ENCODE data around the gene ERC1.
A peak's percentile ranks its signal among the peaks of the same experiment; 100 is the strongest.
"Not testable (repeated sequence)": the region's sequence is repeated elsewhere in the genome, so short reads cannot be mapped to it uniquely, and the experiment has no call there.

The ERC1 gene

GRCh38 chr12:1091350-1091749 lies 100.3 kb downstream of the ERC1 start:
- Mint-ChIP-seq H3K9me3 (no peaks in the 10 kb centered on the region), H3K27me3 (ENCODE audit: low read depth) (no peaks in the 10 kb centered on the region), H3K4me3 (no peak overlapping the region), H3K4me1 (ENCODE audit: low read depth) (no peaks in the 10 kb centered on the region), H3K36me3 (ENCODE audit: low read depth) (no peaks in the 10 kb centered on the region), H3K27ac (no peak overlapping the region)
- DNase-seq (ENCODE audit: low spot score) = no peak

GRCh38 chr12:1093166-1093751 lies 102.2 kb downstream of the ERC1 start:
- Mint-ChIP-seq H3K27me3 (ENCODE audit: low read depth) (no peaks in the 10 kb centered on the region), H3K4me3 (no peak overlapping the region)

GRCh38 chr12:1094714-1095113 lies 103.7 kb downstream of the ERC1 start:
- Mint-ChIP-seq H3K9me3 (no peaks in the 10 kb centered on the region), H3K4me3 (no peak overlapping the region), H3K4me1 (ENCODE audit: low read depth) (peaks cover 9% of the 10 kb centered on the region), H3K27me3 (ENCODE audit: low read depth) (no peaks in the 10 kb centered on the region), H3K27ac (no peak overlapping the region), H3K36me3 (ENCODE audit: low read depth) (no peaks in the 10 kb centered on the region)
- no peak for DNase-seq (ENCODE audit: low spot score)

More at GRCh38 chr12:1093166-1093751, 102.2 kb downstream of the ERC1 start:
- H3K9me3 Mint-ChIP-seq = no peaks in the 10 kb centered on the region
- H3K27ac Mint-ChIP-seq = no peak overlapping the region
- H3K36me3 Mint-ChIP-seq (ENCODE audit: low read depth) = no peaks in the 10 kb centered on the region
- H3K4me1 Mint-ChIP-seq (ENCODE audit: low read depth) = peaks cover 1% of the 10 kb centered on the region
- DNase-seq (ENCODE audit: low spot score) = no peak

- no peak overlapping the region for H3K27ac Mint-ChIP-seq
Observed at GRCh38 chr12:1099158-1099557, 108.1 kb downstream of the ERC1 start.

GRCh38 chr12:1099618-1100017 lies 108.6 kb downstream of the ERC1 start:
- peaks cover 18% of the 10 kb centered on the region for H3K4me1 Mint-ChIP-seq (ENCODE audit: low read depth)
- H3K27me3 Mint-ChIP-seq (ENCODE audit: low read depth); H3K9me3 Mint-ChIP-seq; H3K4me3 Mint-ChIP-seq; DNase-seq (ENCODE audit: low spot score); H3K36me3 Mint-ChIP-seq (ENCODE audit: low read depth); H3K27ac Mint-ChIP-seq: not testable (repeated sequence)

More at GRCh38 chr12:1099158-1099557, 108.1 kb downstream of the ERC1 start:
- Mint-ChIP-seq H3K27me3 (ENCODE audit: low read depth) (no peaks in the 10 kb centered on the region), H3K4me1 (ENCODE audit: low read depth) (peaks cover 18% of the 10 kb centered on the region), H3K4me3 (no peak overlapping the region), H3K9me3 (no peaks in the 10 kb centered on the region), H3K36me3 (ENCODE audit: low read depth) (no peaks in the 10 kb centered on the region)
- DNase-seq (ENCODE audit: low spot score) = peak; percentile 29

- H3K27me3 Mint-ChIP-seq (ENCODE audit: low read depth) = no peaks in the 10 kb centered on the region
- H3K4me3 Mint-ChIP-seq = no peak overlapping the region
- peaks cover 18% of the 10 kb centered on the region for H3K4me1 Mint-ChIP-seq (ENCODE audit: low read depth)
- no peak overlapping the region for H3K27ac Mint-ChIP-seq
- peaks cover 4% of the 10 kb centered on the region for H3K36me3 Mint-ChIP-seq (ENCODE audit: low read depth)
- H3K9me3 Mint-ChIP-seq = no peaks in the 10 kb centered on the region
- no peak for DNase-seq (ENCODE audit: low spot score)
Observed at GRCh38 chr12:1102115-1102514, 111.1 kb downstream of the ERC1 start.

- Mint-ChIP-seq H3K27me3 (ENCODE audit: low read depth) (no peaks in the 10 kb centered on the region), H3K4me3 (no peak overlapping the region), H3K4me1 (ENCODE audit: low read depth) (peaks cover 18% of the 10 kb centered on the region), H3K9me3 (no peaks in the 10 kb centered on the region), H3K36me3 (ENCODE audit: low read depth) (peaks cover 4% of the 10 kb centered on the region), H3K27ac (no peak overlapping the region)
- no peak for DNase-seq (ENCODE audit: low spot score)
Observed at GRCh38 chr12:1102791-1103450, 111.9 kb downstream of the ERC1 start.

- Mint-ChIP-seq H3K4me3 (no peak overlapping the region), H3K36me3 (ENCODE audit: low read depth) (peaks cover 4% of the 10 kb centered on the region), H3K9me3 (no peaks in the 10 kb centered on the region), H3K27me3 (ENCODE audit: low read depth) (no peaks in the 10 kb centered on the region), H3K27ac (no peak overlapping the region), H3K4me1 (ENCODE audit: low read depth) (peaks cover 17% of the 10 kb centered on the region)
- no peak for DNase-seq (ENCODE audit: low spot score)
Observed at GRCh38 chr12:1103632-1104031, 112.6 kb downstream of the ERC1 start.

- no peak for DNase-seq (ENCODE audit: low spot score)
- Mint-ChIP-seq H3K36me3 (ENCODE audit: low read depth) (peaks cover 4% of the 10 kb centered on the region), H3K27me3 (ENCODE audit: low read depth) (no peaks in the 10 kb centered on the region), H3K9me3 (no peaks in the 10 kb centered on the region), H3K4me1 (ENCODE audit: low read depth) (peaks cover 14% of the 10 kb centered on the region), H3K4me3 (no peak overlapping the region), H3K27ac (no peak overlapping the region)
Observed at GRCh38 chr12:1104088-1104800, 113.2 kb downstream of the ERC1 start.

- peaks cover 13% of the 10 kb centered on the region for H3K4me1 Mint-ChIP-seq (ENCODE audit: low read depth)
- H3K27ac Mint-ChIP-seq = no peak overlapping the region
- H3K36me3 Mint-ChIP-seq (ENCODE audit: low read depth) = peaks cover 7% of the 10 kb centered on the region
- H3K9me3 Mint-ChIP-seq = no peaks in the 10 kb centered on the region
- H3K27me3 Mint-ChIP-seq (ENCODE audit: low read depth) = no peaks in the 10 kb centered on the region
- no peak for DNase-seq (ENCODE audit: low spot score)
- no peak overlapping the region for H3K4me3 Mint-ChIP-seq
Observed at GRCh38 chr12:1107669-1108068, 116.6 kb downstream of the ERC1 start.

- no peak overlapping the region for H3K4me3 Mint-ChIP-seq
- peaks cover 8% of the 10 kb centered on the region for H3K4me1 Mint-ChIP-seq (ENCODE audit: low read depth)
- DNase-seq (ENCODE audit: low spot score) = no peak
- peaks cover 7% of the 10 kb centered on the region for H3K36me3 Mint-ChIP-seq (ENCODE audit: low read depth)
- no peaks in the 10 kb centered on the region for H3K27me3 Mint-ChIP-seq (ENCODE audit: low read depth)
- H3K27ac Mint-ChIP-seq = no peak overlapping the region
- H3K9me3 Mint-ChIP-seq = no peaks in the 10 kb centered on the region
Observed at GRCh38 chr12:1108276-1108675, 117.3 kb downstream of the ERC1 start.

GRCh38 chr12:1115484-1116231 lies 124.6 kb downstream of the ERC1 start:
- Mint-ChIP-seq H3K36me3 (ENCODE audit: low read depth) (peaks cover 5% of the 10 kb centered on the region), H3K4me3 (no peak overlapping the region), H3K27ac (no peak overlapping the region), H3K4me1 (ENCODE audit: low read depth) (peaks cover 4% of the 10 kb centered on the region), H3K27me3 (ENCODE audit: low read depth) (no peaks in the 10 kb centered on the region), H3K9me3 (no peaks in the 10 kb centered on the region)
- DNase-seq (ENCODE audit: low spot score) = no peak

GRCh38 chr12:1117371-1117770 lies 126.3 kb downstream of the ERC1 start:
- Mint-ChIP-seq H3K27me3 (ENCODE audit: low read depth) (no peaks in the 10 kb centered on the region), H3K36me3 (ENCODE audit: low read depth) (peaks cover 3% of the 10 kb centered on the region), H3K27ac (no peak overlapping the region), H3K9me3 (no peaks in the 10 kb centered on the region), H3K4me1 (ENCODE audit: low read depth) (peaks cover 9% of the 10 kb centered on the region), H3K4me3 (no peak overlapping the region)
- DNase-seq (ENCODE audit: low spot score) = no peak
